ENCODE measurements around the gene COQ4. TPM values are rescaled to one million over a fixed set of nuclear protein-coding genes. Genes with fewer than 3 reads are reported as not detected.

COQ4 gene
- total and polyA plus RNA-seq, 4 donors, result 12.8 to 53.3 (median 33.8) TPM

DNA sequence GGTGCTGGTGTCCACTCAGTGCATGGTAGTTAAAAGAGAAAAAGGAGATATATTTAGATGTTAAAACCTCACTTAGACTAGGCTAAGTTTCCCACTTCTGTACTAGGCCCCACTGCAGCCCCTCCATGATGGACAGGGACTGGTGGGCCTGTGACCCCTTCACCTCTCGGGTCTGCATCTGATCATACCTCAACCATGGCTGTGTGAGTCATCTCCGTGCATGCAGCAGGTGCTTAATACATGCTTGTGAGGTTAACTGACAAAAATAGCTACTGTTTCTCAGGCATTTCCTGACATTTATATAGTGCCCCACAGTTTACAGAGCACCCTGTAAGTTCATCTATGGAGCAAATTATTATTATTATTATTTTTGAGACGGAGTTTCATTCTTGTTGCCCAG lies 40.1 kb downstream of the COQ4 start:
- H3K9me3 ChIP-seq (ENCODE audit: control insufficient read depth in 4 of 4, low read length in 3 of 4), result no peaks in the 10 kb centered on the region
- H3K4me1 ChIP-seq (ENCODE audit: control insufficient read depth in 4 of 4, insufficient read depth in 4 of 4, low read length in 3 of 4), result peaks cover 3 to 18% (median 9%) of the 10 kb centered on the region in 4 donors
- 86% methylated on average over 3 of the region's 3 CpGs for WGBS
- H3K36me3 ChIP-seq (ENCODE audit: control insufficient read depth in 4 of 4, insufficient read depth in 3 of 4, low read depth in 1 of 4, low read length in 3 of 4), result no peaks in the 10 kb centered on the region
- H3K4me3 ChIP-seq (ENCODE audit: low read depth in 1 of 3, low read length in 3 of 3), result no peak overlapping the region
- no peak overlapping the region for H3K27ac ChIP-seq (ENCODE audit: low read depth in 1 of 2, low read length in 2 of 2)
- no peak overlapping the region for H3K9ac ChIP-seq (ENCODE audit: low read depth in 1 of 2, low read length in 2 of 2)
- DNase-seq (ENCODE audit: low spot score), result no peak
- no peak for TF ChIP-seq NR2F2 (IDR thresholded peaks at IDR 0.05)
- TF ChIP-seq JUND (IDR thresholded peaks at IDR 0.05), result no peak
- TF ChIP-seq, protein P1, sequence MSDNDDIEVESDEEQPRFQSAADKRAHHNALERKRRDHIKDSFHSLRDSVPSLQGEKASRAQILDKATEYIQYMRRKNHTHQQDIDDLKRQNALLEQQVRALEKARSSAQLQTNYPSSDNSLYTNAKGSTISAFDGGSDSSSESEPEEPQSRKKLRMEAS (IDR thresholded peaks at IDR 0.05), result no peak
- no peak for TF ChIP-seq EGR1 (IDR thresholded peaks at IDR 0.05; ENCODE audit: low read depth in 2 of 2)
- TF ChIP-seq, protein P2, sequence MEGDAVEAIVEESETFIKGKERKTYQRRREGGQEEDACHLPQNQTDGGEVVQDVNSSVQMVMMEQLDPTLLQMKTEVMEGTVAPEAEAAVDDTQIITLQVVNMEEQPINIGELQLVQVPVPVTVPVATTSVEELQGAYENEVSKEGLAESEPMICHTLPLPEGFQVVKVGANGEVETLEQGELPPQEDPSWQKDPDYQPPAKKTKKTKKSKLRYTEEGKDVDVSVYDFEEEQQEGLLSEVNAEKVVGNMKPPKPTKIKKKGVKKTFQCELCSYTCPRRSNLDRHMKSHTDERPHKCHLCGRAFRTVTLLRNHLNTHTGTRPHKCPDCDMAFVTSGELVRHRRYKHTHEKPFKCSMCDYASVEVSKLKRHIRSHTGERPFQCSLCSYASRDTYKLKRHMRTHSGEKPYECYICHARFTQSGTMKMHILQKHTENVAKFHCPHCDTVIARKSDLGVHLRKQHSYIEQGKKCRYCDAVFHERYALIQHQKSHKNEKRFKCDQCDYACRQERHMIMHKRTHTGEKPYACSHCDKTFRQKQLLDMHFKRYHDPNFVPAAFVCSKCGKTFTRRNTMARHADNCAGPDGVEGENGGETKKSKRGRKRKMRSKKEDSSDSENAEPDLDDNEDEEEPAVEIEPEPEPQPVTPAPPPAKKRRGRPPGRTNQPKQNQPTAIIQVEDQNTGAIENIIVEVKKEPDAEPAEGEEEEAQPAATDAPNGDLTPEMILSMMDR (IDR thresholded peaks at IDR 0.05; ENCODE audit: low read depth, low read length, missing input control), result no peak
- no peak for TF ChIP-seq FOXA2 (IDR thresholded peaks at IDR 0.05)
- no peak for TF ChIP-seq RXRA (IDR thresholded peaks at IDR 0.05)
- TF ChIP-seq RAD21 (IDR thresholded peaks at IDR 0.05), result no peak
- TF ChIP-seq YY1 (IDR thresholded peaks at IDR 0.05), result no peak
- TF ChIP-seq, protein P3, sequence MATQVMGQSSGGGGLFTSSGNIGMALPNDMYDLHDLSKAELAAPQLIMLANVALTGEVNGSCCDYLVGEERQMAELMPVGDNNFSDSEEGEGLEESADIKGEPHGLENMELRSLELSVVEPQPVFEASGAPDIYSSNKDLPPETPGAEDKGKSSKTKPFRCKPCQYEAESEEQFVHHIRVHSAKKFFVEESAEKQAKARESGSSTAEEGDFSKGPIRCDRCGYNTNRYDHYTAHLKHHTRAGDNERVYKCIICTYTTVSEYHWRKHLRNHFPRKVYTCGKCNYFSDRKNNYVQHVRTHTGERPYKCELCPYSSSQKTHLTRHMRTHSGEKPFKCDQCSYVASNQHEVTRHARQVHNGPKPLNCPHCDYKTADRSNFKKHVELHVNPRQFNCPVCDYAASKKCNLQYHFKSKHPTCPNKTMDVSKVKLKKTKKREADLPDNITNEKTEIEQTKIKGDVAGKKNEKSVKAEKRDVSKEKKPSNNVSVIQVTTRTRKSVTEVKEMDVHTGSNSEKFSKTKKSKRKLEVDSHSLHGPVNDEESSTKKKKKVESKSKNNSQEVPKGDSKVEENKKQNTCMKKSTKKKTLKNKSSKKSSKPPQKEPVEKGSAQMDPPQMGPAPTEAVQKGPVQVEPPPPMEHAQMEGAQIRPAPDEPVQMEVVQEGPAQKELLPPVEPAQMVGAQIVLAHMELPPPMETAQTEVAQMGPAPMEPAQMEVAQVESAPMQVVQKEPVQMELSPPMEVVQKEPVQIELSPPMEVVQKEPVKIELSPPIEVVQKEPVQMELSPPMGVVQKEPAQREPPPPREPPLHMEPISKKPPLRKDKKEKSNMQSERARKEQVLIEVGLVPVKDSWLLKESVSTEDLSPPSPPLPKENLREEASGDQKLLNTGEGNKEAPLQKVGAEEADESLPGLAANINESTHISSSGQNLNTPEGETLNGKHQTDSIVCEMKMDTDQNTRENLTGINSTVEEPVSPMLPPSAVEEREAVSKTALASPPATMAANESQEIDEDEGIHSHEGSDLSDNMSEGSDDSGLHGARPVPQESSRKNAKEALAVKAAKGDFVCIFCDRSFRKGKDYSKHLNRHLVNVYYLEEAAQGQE (IDR thresholded peaks at IDR 0.05), result no peak
- TF ChIP-seq HNF4A (conservative IDR thresholded peaks at IDR 0.05), result no peak
- TF ChIP-seq, protein P4, sequence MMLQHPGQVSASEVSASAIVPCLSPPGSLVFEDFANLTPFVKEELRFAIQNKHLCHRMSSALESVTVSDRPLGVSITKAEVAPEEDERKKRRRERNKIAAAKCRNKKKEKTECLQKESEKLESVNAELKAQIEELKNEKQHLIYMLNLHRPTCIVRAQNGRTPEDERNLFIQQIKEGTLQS (IDR thresholded peaks at IDR 0.05), result no peak
- no peak for TF ChIP-seq TAF1 (conservative IDR thresholded peaks at IDR 0.05)
- no peak for TF ChIP-seq HNF4G (IDR thresholded peaks at IDR 0.05)
- TF ChIP-seq, protein P5, sequence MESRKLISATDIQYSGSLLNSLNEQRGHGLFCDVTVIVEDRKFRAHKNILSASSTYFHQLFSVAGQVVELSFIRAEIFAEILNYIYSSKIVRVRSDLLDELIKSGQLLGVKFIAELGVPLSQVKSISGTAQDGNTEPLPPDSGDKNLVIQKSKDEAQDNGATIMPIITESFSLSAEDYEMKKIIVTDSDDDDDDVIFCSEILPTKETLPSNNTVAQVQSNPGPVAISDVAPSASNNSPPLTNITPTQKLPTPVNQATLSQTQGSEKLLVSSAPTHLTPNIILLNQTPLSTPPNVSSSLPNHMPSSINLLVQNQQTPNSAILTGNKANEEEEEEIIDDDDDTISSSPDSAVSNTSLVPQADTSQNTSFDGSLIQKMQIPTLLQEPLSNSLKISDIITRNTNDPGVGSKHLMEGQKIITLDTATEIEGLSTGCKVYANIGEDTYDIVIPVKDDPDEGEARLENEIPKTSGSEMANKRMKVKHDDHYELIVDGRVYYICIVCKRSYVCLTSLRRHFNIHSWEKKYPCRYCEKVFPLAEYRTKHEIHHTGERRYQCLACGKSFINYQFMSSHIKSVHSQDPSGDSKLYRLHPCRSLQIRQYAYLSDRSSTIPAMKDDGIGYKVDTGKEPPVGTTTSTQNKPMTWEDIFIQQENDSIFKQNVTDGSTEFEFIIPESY (IDR thresholded peaks at IDR 0.05), result no peak
- no peak for TF ChIP-seq GABPA (IDR thresholded peaks at IDR 0.05 in 1 of 2, conservative IDR thresholded peaks at IDR 0.05 in 1 of 2)
- TF ChIP-seq SP1 (IDR thresholded peaks at IDR 0.05), result no peak
- no peak for TF ChIP-seq FOXA1 (IDR thresholded peaks at IDR 0.05)
- no peaks in the 10 kb centered on the region for H3K27me3 ChIP-seq (ENCODE audit: control insufficient read depth in 4 of 4, insufficient read depth in 4 of 4, low read length in 3 of 4)
